Thymus (tissue), 11 donors: ENCODE data around the gene NUDC. TPM values are rescaled to one million over a fixed set of nuclear protein-coding genes. Genes with fewer than 3 reads are reported as not detected.
"Not testable (repeated sequence)": the region's sequence is repeated elsewhere in the genome, so short reads cannot be mapped to it uniquely, and the experiment has no call there.

Source experiments
- DNase-seq, 9 donors: peaks; one replicate each; pipeline ENCODE4 v3.0.0-alpha.2; 2013; ENCODE audit warnings: low spot score in 9 of 9, low read depth in 6 of 9, missing footprints in 1 of 9
- H3K27ac ChIP-seq, 2 donors: one replicate each; pipeline ENCODE4 v1.5.1; 2013; ENCODE audit warnings: control low read depth in 1 of 2, low read depth in 1 of 2, low read length in 1 of 2, mild to moderate bottlenecking in 1 of 2, moderate library complexity in 1 of 2
- H3K27me3 ChIP-seq, 2 donors: one replicate each; pipeline ENCODE4 v1.5.1; 2013; ENCODE audit warnings: low read length in 1 of 2; ENCODE audit not compliant: control insufficient read depth in 2 of 2, insufficient read depth in 1 of 2
- H3K36me3 ChIP-seq, 2 donors: one replicate each; pipeline ENCODE4 v1.5.1; 2013; ENCODE audit warnings: low read length in 1 of 2, mild to moderate bottlenecking in 1 of 2, moderate library complexity in 1 of 2; ENCODE audit not compliant: control insufficient read depth in 2 of 2, insufficient read depth in 2 of 2
- H3K4me1 ChIP-seq, 2 donors: one replicate each; pipeline ENCODE4 v1.5.1; 2013; ENCODE audit warnings: low read length in 2 of 2; ENCODE audit not compliant: control insufficient read depth in 2 of 2, insufficient read depth in 2 of 2
- H3K4me3 ChIP-seq, 2 donors: one replicate each; pipeline ENCODE4 v1.5.1; 2013; ENCODE audit warnings: low read length in 2 of 2, control low read depth in 1 of 2, mild to moderate bottlenecking in 1 of 2
- H3K9me3 ChIP-seq, 2 donors: one replicate each; pipeline ENCODE4 v1.5.1; 2013; ENCODE audit warnings: low read length in 1 of 2, mild to moderate bottlenecking in 1 of 2; ENCODE audit not compliant: control insufficient read depth in 2 of 2, insufficient read depth in 1 of 2
- WGBS: extraction: QIAGEN DNeasy Blood & Tissue Kit; methylation state at CpG from one replicate; pipeline ENCODE4 v1.1.7; 2013; 5-methylcytosine and 5-hydroxymethylcytosine counted together
- polyA plus RNA-seq: library from polyadenylated mRNA; stranded (reverse); fragments of 200-250 nt; gene quantifications from one replicate; pipeline ENCODE4 v1.2.3, GENCODE V29; 2013
- total RNA-seq: library from RNA; stranded (reverse); fragments of 120-200 nt; gene quantifications from one replicate; pipeline ENCODE4 v1.2.4, GENCODE V29; 2013
- donor health status: healthy.

NUDC gene
- total and polyA plus RNA-seq, 2 donors = 48.1 to 51.6 TPM

DNA sequence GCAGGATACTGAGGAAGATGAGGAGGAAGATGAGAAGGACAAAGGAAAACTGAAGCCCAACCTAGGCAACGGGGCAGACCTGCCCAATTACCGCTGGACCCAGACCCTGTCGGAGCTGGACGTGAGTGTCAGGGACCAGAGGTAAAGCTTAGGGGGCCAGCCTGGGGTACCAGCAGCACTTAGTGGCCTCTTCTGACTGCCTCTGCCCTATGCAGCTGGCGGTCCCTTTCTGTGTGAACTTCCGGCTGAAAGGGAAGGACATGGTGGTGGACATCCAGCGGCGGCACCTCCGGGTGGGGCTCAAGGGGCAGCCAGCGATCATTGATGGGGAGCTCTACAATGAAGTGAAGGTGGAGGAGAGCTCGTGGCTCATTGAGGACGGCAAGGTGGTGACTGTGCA is 21.1 kb downstream of the NUDC start:
- Histone ChIP-seq H3K9me3 (no peaks in the 10 kb centered on the region), H3K27ac (no peak overlapping the region), H3K4me1 (no peaks in the 10 kb centered on the region), H3K27me3 (no peaks in the 10 kb centered on the region), H3K4me3 (no peak overlapping the region), H3K36me3 (peaks cover 70 to 76% of the 10 kb centered on the region in 2 donors)
- 98% methylated on average over 12 of the region's 12 CpGs for WGBS
- DNase-seq = no peak

- Histone ChIP-seq H3K27ac (no peak overlapping the region), H3K9me3 (no peaks in the 10 kb centered on the region), H3K4me1 (no peaks in the 10 kb centered on the region), H3K36me3 (peaks cover 56 to 59% of the 10 kb centered on the region in 2 donors), H3K27me3 (no peaks in the 10 kb centered on the region), H3K4me3 (no peak overlapping the region)
- DNase-seq = no peak
- 95% methylated on average over 2 of the region's 2 CpGs for WGBS
Observed at GRCh38 chr1:26945138-26945537, 23.6 kb downstream of the NUDC start.

GRCh38 chr1:26945728-26946127 is 24.2 kb downstream of the NUDC start:
- Histone ChIP-seq H3K9me3 (no peaks in the 10 kb centered on the region), H3K27me3 (no peaks in the 10 kb centered on the region), H3K4me1 (no peaks in the 10 kb centered on the region), H3K27ac (no peak overlapping the region), H3K4me3 (no peak overlapping the region), H3K36me3 (peaks cover 56 to 59% of the 10 kb centered on the region in 2 donors)
- DNase-seq = no peak
- whole genome bisulfite sequencing = 98% methylated on average over 8 of the region's 8 CpGs

GRCh38 chr1:26946270-26946669 is 24.7 kb downstream of the NUDC start:
- 97% methylated on average over 4 of the region's 4 CpGs for WGBS
- DNase-seq = no peak
- no peak overlapping the region for H3K27ac ChIP-seq

DNA sequence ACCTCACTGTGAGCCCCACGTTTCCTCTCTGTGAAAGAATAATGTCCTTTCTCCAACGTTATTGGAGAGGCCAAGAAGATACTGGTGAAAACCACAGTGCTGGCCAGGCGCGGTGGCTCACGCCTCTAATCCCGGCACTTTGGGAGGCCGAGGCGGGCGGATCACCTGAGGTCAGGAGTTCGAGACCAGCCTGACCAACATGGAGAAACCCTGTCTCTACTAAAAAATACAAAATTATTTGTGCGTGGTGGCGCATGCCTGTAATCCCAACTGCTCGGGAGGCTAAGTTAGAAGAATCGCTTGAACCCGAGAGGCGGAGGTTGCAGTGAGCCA is 27.1 kb downstream of the NUDC start:
- not testable (repeated sequence) for H3K27ac ChIP-seq, H3K9me3 ChIP-seq, H3K4me1 ChIP-seq, H3K4me3 ChIP-seq, H3K27me3 ChIP-seq, DNase-seq
- peaks cover 30 to 34% of the 10 kb centered on the region in 2 donors for H3K36me3 ChIP-seq
- 95% methylated on average over 16 of the region's 16 CpGs for WGBS

More at GRCh38 chr1:26946270-26946669, 24.7 kb downstream of the NUDC start:
- Histone ChIP-seq H3K4me1 (no peaks in the 10 kb centered on the region), H3K36me3 (peaks cover 54 to 56% of the 10 kb centered on the region in 2 donors), H3K9me3 (no peaks in the 10 kb centered on the region), H3K27me3 (no peaks in the 10 kb centered on the region), H3K4me3 (no peak overlapping the region)

DNA sequence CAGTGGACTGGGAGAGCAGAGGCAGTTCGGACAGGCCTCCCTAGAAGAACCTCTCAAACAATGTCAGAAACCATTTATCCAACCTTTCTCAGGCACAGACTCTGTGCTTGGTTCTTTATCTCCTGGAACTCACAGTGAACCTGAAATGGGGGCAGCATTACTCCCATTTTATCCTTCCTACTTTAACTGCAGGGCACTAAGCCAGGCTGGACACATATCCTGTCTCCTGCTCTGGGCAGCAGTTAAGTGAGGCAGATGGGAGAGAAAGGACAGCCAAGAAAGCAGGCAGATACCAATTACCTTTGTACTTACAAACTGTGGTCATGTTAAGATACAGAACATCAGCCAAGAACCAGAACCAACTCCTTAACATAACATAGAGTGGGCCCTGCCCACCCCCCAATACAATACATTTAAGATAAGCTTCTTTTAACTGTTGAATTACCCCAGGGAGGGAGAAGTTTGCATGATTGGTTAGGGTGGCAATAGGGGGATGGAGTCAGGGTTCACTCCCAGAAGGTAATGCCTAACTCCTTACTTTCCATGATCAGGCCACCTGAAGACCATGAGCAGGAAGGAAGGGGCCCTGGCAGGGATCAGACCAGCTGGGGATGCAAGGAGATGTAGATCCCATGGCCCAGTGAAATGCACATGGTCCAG is 27.9 kb downstream of the NUDC start:
- DNase-seq = no peak
- peaks cover 23 to 26% of the 10 kb centered on the region in 2 donors for H3K36me3 ChIP-seq
- 97% methylated on average over 1 of the region's 1 CpG for WGBS
- H3K27ac ChIP-seq = no peak overlapping the region
- no peaks in the 10 kb centered on the region for H3K27me3 ChIP-seq
- no peaks in the 10 kb centered on the region for H3K9me3 ChIP-seq
- H3K4me3 ChIP-seq = no peak overlapping the region
- no peaks in the 10 kb centered on the region for H3K4me1 ChIP-seq

DNA sequence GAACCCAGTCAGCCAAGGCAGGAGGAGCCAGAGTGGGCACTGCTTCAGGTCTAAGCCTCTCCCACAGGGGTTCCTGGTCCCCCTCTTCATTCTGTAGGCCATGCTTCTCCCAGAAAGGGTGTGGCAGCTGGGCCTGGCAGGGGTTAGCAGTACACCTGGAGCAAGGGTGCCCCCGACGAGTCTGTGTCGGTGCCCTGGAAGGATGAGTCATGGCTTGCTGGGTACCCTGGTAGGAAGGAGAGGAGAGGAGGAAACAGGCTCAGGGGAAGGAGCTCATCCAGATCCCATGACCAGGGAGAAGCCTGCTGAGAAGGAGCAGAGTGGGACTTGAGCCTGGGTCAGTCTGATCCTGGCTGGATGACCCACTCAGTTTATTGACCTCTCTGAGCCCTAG is 28.4 kb downstream of the NUDC start:
- no peaks in the 10 kb centered on the region for H3K4me1 ChIP-seq
- 91% methylated on average over 3 of the region's 3 CpGs for WGBS
- H3K27me3 ChIP-seq = no peaks in the 10 kb centered on the region
- no peak for DNase-seq
- no peak overlapping the region for H3K27ac ChIP-seq
- no peaks in the 10 kb centered on the region for H3K9me3 ChIP-seq
- no peak overlapping the region for H3K4me3 ChIP-seq
- H3K36me3 ChIP-seq = peaks cover 22% of the 10 kb centered on the region in 2 donors

DNA sequence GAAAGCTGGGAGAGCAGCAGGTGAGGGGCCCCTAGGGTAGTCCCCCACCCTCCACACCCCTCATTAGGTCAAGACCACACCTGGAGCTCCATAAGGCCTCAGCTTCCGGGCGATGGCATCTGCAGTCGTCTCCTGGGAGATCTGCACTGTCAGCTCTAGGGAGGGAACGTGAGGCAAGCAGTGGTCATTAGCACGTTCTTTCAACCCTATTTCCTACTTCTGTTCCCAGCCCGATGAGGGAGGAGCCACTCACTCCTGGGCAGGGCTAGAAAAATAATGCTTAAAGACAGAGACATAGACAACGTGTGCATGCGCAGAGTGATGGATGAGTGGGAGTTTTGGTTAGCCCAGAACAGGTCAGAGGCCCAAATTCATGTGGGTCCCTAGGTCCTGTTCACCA is 29.1 kb downstream of the NUDC start:
- H3K27me3 ChIP-seq = no peaks in the 10 kb centered on the region
- H3K4me1 ChIP-seq = no peaks in the 10 kb centered on the region
- no peaks in the 10 kb centered on the region for H3K9me3 ChIP-seq
- peaks cover 16% of the 10 kb centered on the region in 2 donors for H3K36me3 ChIP-seq
- 89% methylated on average over 8 of the region's 8 CpGs for WGBS
- H3K4me3 ChIP-seq = no peak overlapping the region
- no peak overlapping the region for H3K27ac ChIP-seq
- DNase-seq = no peak

- H3K27ac ChIP-seq = no peak overlapping the region
- H3K36me3 ChIP-seq = peaks cover 9 to 10% of the 10 kb centered on the region in 2 donors
- H3K27me3 ChIP-seq = peaks cover under 1 to 2% of the 10 kb centered on the region in 2 donors
- H3K4me3 ChIP-seq = no peak overlapping the region
- 98% methylated on average over 14 of the region's 14 CpGs for WGBS
- no peak for DNase-seq
- H3K4me1 ChIP-seq = no peaks in the 10 kb centered on the region
- H3K9me3 ChIP-seq = no peaks in the 10 kb centered on the region
Observed at GRCh38 chr1:26951216-26951615, 29.7 kb downstream of the NUDC start.
